Ishikawa (cell line): ENCODE measurements around the gene SPATC1L.

Experiments used
- CEBPB ChIP-seq: IDR thresholded peaks from 2 replicates; pipeline ENCODE4 v1.6.1; 2012
- REST ChIP-seq: IDR thresholded peaks from 2 replicates; pipeline ENCODE4 v1.6.1; 2012; ENCODE audit warnings: low read depth, mild to moderate bottlenecking
- TAF1 ChIP-seq: IDR thresholded peaks from 2 replicates; pipeline ENCODE4 v1.6.1; 2012; ENCODE audit warnings: low read depth, mild to moderate bottlenecking

DNA sequence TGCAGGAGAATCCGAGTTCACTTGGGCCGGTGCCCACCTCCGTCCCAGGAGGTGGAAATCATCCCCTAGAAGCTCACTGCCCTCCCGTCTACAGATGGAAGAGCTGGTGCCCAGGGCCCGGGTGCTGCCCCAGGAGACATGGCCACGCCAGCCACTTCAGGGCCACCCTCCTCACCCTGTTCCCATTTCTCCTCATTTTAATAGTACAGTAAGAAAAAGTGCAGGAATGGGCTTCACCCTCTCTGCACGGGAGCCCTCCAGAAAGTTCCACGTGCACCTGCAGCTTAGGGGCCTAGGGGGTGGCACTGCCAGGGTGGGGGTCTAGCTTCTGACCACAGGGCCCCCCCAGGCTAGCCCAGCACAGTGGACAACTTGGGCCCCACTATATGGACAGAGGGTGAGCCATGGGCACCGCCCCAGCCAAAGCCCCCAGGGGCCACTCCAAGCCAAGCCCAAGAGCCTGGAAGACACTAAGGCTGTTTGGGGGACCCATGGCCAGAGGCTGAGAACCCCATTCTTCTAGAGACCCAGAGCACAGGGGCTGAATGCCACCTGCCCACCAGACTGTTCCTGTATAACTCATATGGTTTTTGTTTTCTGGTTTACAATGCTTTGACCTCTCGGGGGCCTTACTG is 25.5 kb downstream of the SPATC1L start:
- TF ChIP-seq CEBPB (no peak), REST (no peak), TAF1 (no peak)
